ENCODE measurements around the gene PPP4R4. TPM values are rescaled to one million over a fixed set of nuclear protein-coding genes. Genes with fewer than 3 reads are reported as not detected.
"Not testable (repeated sequence)": the region's sequence is repeated elsewhere in the genome, so short reads cannot be mapped to it uniquely, and the experiment has no call there.

Gene PPP4R4
- total RNA-seq, 2 experiments from 2014 or later: 1.4 to 1.8 TPM

GRCh38 chr14:94225460-94226378 is 51.6 kb downstream of the PPP4R4 start:
- CTCF ChIA-PET: no interaction called here
- POLR2A ChIA-PET: no interaction called here

DNA sequence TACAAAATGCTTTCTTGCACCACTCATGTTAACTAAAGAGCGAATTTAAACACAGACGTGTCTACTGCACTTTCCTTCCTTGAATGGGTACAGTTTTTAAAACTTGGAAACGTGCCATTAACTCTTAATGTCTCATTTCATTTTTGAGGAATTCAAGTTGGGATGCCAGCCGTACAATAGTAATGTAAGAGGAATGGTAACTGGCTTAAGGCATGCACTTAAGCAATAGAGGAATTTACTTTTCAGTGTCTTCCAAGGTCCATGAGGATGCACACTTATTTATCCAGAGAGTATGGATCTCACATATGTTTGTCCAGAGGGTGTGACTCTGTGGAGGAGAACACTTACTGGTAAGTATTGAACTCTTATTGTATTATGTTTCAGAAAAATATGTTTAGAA is 52.9 kb downstream of the PPP4R4 start:
- POLR2A ChIA-PET: no interaction called here
- CTCF ChIA-PET: no interaction called here

- ChIA-PET CTCF (no interaction called here), POLR2A (no interaction called here)
These were observed 62.9 kb downstream of the PPP4R4 start for GRCh38 chr14:94237046-94237445.

- POLR2A ChIA-PET: no interaction called here
- CTCF ChIA-PET: no interaction called here
These were observed 63.9 kb downstream of the PPP4R4 start for GRCh38 chr14:94237983-94238382.

GRCh38 chr14:94239406-94239805 is 65.3 kb downstream of the PPP4R4 start:
- CTCF ChIA-PET: no interaction called here
- POLR2A ChIA-PET: no interaction called here

DNA sequence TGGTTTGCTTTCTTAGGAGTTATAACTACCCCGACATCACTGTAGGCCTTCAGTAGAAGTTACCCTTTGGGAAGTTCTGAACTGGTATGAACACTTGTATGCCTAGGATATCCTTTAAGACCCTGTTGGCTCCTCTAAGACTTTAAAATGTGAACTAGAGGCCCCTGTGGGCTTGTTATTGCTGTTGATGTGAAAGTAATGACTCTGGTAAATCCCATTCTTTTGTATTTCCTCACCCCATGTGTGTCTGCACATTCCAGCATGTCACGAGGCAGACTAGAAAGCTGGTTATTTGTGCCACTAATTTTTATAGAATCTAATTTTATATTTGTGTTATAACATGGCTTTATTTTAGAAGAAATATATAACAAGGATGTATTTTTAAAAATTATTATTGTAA is 70.1 kb downstream of the PPP4R4 start:
- POLR2A ChIA-PET: no interaction called here
- CTCF ChIA-PET: interaction anchor here (0.9 kb wide), 1 partner anchor 9 kb away, joined by 3 read pairs; no protein-coding TSS in a partner anchor

GRCh38 chr14:94264195-94264594 is 90.1 kb downstream of the PPP4R4 start:
- POLR2A ChIA-PET, CTCF ChIA-PET: not testable (repeated sequence)

- CTCF ChIA-PET: no interaction called here
These were observed 93.2 kb downstream of the PPP4R4 start for GRCh38 chr14:94267352-94267751.

DNA sequence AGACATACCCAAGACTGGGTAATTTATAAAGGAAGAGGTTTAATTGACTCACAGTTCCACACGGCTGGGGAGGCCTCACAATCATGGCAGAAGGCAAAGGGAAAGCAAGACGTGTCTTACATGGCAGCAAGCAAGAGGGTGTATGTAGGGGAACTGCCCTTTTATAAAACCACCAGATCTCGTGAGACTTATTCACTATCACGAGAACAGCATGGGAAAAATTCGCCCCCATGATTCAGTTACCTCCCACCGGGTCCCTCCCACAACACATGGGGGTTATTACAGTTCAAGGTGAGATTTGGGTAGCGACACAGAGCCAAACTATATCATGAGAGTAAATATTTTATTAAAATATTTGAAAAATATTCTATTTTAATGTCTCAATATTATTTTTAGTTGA is 94.5 kb downstream of the PPP4R4 start:
- POLR2A ChIA-PET, CTCF ChIA-PET: not testable (repeated sequence)

More at GRCh38 chr14:94267352-94267751, 93.2 kb downstream of the PPP4R4 start:
- POLR2A ChIA-PET: no interaction called here

- ChIA-PET POLR2A (no interaction called here), CTCF (no interaction called here)
These were observed 95.0 kb downstream of the PPP4R4 start for GRCh38 chr14:94269156-94269555.

DNA sequence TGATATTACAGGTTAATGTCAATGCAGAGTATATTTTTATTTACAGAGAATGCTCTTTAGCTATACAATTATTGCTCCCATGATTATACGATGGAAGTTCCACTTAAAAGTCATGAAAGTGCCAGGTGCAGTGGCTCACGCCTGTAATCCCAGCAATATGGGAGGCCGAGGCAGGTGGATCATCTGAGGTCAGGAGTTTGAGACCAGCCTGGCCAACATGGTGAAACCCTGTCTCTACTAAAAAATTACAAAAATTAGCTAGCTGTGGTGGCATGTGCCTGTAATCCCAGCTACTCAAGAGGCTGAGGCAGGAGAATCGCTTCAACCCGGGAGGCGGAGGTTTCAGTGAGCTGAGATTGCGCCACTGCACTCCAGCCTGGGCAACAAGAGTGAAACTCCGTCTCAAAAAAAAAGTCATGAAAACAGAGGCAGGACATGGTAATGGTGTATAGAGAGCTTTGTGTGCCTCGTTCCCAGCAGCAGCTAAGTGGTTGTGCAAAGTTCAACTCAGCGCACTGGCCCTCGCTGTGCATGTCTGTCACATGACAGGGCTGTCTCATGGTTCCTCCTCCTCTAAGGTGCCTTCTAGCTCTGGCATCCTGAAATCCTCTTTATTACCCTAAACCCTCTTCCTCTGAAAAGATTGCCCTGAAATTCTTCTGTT is 102.9 kb downstream of the PPP4R4 start:
- POLR2A ChIA-PET, CTCF ChIA-PET: not testable (repeated sequence)

- ChIA-PET CTCF (interaction anchor here (1.2 kb wide), 1 partner anchor 9 kb away, joined by 4 read pairs; no protein-coding TSS in a partner anchor), POLR2A (no interaction called here)
These were observed 104.6 kb downstream of the PPP4R4 start for GRCh38 chr14:94278731-94279130.

DNA sequence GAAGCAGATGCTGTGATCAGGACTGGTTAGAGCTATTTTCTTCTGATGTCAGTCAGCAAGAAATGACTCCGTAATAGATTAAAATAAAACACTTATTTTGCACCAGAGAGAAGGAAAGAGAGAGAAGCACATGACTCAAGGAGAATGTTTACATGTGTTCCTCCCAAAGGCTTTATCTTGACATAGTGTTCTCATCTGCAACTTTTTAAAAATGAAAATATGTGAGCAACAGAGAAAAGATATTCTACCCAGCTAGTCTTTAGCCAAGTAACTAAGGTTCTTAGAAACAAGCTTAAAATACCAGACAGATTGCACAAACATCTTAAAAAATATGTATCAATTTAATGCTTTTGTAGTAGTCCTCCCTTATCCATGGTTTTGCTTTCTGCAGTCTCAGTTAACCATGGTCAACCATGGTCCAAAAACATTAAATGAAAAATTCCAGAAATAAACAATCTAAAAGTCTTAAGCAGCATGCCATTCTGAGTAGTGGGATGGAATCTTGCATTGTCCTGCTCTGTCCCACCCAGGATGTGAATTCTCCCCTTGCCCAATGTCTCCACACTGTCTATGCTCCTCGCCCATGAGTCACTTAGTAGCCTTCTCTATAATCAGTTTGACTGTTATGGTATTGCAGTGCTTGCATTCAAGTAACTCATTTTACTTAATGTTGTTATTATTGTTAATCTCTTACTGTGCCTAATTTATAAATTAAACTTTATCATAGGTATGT is 109.0 kb downstream of the PPP4R4 start:
- POLR2A ChIA-PET: no interaction called here
- CTCF ChIA-PET: interaction anchor here (0.7 kb wide), 1 partner anchor 27 kb away, joined by 3 read pairs; no protein-coding TSS in a partner anchor

- ChIA-PET CTCF (no interaction called here), POLR2A (no interaction called here)
These were observed 110.1 kb downstream of the PPP4R4 start for GRCh38 chr14:94284221-94284620.

GRCh38 chr14:94285158-94285557 is 111.0 kb downstream of the PPP4R4 start:
- CTCF ChIA-PET: interaction anchor here (0.7 kb wide), 1 partner anchor 31 kb away, joined by 3 read pairs; no protein-coding TSS in a partner anchor

GRCh38 chr14:94288610-94289465 is 114.7 kb downstream of the PPP4R4 start:
- ChIA-PET CTCF (no interaction called here), POLR2A (no interaction called here)

More at GRCh38 chr14:94285158-94285557, 111.0 kb downstream of the PPP4R4 start:
- POLR2A ChIA-PET: no interaction called here

DNA sequence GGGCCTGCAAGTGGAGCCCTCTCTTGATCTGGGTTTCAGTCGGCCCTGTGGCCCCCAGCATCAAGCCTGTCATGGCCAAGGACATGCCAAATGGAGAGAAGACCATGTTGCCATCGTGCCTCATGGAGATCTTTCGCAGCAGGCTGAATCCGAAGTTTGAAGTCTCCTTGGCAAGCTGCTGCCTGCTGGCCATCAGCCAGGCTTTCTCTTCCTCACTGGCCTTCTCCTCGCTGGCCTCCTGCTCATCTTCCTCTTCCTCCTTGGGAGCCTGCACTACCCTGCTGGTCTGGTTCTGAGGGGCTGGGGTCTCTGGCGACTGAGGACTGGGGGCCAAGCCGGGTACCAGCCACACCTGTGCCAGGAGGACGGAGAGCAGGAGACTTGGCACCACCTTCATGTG is 116.1 kb downstream of the PPP4R4 start:
- POLR2A ChIA-PET: no interaction called here
- CTCF ChIA-PET: no interaction called here

- CTCF ChIA-PET: no interaction called here
- POLR2A ChIA-PET: no interaction called here
These were observed 117.2 kb downstream of the PPP4R4 start for GRCh38 chr14:94291159-94291905.
